HG03135 (cell line): ENCODE results near the gene SLC6A8.
"Not testable (repeated sequence)": the region's sequence is repeated elsewhere in the genome, so short reads cannot be mapped to it uniquely, and the experiment has no call there.

Experiments used
- ATAC-seq: cut with Tn5 transposase; IDR thresholded peaks from one replicate; pipeline ENCODE4 v1.9.1; 2021; ENCODE audit warnings: mild to moderate bottlenecking, moderate library complexity; ENCODE audit not compliant: unreplicated experiment

The SLC6A8 gene

DNA sequence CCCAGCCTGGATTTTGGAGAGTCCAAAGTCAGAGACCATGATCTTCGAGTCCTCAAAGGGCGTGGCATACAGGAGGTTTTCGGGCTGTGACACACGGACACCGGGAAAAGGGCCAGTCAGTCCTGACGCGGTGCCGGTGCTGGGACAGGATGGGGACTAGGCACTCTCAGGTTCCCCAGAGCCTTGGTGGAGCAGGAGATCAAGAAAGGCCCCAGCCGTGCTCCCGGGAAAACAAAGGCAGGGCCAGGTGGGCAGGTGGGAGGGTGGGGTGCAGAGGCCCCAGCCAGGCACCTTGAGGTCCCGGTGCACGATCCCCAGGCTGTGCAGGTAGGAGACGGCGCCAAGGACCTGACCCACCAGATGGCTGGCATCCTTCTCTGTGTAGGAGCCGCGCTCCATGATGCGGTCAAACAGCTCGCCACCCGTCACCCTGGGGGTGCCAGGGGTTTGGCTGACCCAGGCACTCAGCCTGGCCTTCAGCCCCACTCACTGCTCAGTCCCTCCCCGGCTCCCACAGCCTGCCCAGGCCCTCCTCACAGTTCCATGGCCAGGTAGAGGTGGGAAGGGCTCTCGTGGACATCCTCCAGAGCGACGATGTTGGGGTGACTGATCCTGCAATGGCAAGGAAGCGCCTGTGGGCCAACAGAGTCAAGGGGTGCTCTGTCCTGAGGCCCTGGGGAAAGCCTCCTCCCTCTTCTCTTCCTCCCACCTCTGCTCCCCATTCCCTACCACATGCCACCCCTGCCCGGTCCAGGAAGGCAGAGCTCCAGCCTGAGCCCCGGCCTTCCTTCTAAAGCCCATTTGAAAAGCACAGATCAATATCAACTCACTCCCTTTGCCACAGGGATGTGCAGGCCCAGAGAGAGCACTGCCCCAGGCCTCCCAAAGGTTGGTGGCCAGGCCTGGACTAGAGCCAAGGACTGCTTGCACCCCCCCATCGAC lies 15.9 kb upstream of the SLC6A8 start:
- no peak for ATAC-seq

DNA sequence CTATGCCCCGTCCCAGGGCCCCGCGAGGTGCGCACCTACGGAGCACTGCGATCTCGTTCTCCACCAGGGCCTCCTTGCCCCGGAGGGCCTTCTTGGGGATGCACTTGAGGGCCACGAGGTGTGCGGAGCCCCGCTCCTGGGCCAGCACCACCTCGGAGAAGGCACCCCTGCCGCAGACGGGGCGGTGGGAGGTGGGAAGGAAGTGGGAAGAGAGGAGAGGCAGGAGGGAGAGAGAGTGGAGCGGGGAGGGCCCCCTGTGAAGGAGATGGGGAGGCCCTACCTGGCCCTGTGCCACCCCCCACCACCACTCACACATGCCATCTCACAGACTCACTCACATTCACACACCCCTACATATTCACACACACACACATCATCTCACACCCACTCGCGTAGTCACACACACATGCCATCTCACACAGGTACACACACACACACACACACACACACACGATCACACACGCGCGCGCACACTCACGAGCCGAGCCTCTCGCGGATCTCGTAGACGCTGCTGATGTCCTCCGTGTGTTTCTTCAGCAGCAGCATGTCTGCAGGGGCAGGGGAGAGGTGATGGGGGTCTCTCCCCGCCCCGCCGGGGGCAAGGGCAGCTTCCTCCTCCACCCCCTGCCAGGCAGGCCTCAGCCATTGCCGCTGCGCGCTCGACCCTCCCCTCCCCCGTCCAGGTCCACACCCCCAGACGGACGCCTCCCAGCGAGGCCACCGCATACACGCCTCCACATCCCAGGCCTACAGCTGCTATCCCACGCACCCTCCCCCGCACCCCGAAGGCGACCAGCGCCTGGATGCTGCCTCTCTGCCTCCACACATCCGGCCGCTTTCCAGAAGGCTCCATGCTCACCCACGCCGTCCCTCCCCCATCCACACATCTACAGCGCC lies 14.9 kb upstream of the SLC6A8 start:
- ATAC-seq: no peak

DNA sequence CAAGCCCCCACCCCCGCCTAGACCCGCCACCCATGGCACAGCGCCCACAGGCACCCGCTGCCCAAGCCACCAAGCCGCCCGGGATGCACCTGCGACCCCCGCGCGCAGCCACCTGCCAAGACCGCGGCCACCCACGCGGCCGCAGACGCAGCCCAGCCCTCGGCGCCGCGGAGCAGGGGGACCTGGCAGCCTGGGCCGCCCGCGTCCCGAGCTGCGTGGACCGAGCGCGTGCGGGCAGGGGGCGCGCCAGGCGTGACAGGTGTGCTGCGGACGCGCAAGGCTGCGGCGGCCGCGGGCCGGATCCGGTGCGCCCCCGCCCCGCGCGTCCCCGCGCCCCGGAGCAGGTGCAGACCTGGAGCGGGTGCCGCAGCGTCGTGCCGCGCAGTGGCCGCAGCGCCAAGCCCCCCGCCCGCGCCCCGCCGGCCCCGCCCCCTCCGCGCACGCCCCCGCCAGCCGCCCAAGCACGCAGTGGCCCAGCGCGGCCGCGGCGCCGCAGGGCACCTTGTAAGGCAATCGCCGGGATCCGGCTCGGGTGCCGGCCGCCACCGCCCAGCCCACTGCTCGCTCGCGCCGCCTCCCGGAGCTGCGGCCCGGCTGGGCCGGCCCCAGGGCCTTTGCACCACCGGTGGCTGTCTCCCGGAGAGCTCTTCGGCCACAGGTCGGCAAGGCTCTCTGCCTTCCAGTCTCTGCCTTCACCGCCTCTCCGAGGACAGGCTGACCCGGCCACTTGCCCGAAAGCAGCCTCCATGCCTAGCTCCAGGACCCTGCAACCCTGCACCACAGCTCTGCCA lies 14.1 kb upstream of the SLC6A8 start, which contains the start of gene PNCK:
TSS of gene PNCK (minus strand) at position 386 of the 791 bp plus-strand sequence. CDS start 737 bp downstream, outside the sequence.
- no peak for ATAC-seq

DNA sequence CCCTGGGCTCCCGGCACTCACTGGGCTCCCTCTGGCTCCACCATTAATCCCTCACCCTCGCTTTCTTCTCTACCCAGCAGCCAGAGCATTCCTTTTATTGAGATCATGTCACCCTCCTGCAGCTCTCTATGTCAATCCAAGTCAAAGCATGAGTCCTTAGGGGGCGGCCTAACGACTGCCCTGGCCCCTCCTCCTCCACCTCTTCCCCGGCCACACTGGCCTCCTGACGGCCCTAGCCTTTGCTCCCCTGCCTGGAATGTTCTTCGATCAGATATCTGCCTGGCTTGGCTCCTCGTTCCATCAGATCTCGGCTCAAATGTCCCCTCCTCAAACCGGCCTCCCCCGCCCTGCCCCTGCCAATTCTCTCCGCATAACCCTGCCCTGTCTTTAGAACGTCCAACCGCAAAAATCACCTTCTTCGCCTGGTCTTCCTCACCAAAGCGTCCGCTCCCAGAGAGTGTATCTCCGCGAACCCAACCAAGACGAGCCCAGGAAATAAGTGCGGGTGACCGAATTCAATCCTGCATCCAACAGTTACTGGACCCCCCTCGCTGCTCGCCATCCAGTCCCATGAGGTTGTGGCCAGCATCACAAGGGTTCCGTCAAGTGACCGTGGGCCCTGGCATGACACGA lies 13.4 kb upstream of the SLC6A8 start:
- no peak for ATAC-seq

DNA sequence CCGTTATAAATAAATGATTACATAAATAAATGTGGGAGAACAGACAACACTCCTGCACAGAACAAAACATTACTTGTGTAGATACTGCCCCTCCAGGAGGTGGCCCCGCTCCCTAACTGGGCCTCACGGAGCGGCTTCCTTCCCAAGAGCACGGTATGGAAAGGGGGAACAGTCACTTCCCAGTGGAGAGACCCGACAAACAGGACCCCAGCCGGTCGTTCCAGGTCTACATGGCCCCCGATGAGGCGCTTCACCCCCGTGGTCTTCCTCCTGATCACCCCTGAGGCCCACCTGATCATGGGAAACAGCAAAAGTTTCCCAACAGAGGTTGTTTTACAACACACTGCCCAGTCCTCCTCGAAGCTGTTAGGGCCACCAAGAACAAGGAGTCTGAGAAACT lies 6.6 kb upstream of the SLC6A8 start:
- ATAC-seq: no peak

DNA sequence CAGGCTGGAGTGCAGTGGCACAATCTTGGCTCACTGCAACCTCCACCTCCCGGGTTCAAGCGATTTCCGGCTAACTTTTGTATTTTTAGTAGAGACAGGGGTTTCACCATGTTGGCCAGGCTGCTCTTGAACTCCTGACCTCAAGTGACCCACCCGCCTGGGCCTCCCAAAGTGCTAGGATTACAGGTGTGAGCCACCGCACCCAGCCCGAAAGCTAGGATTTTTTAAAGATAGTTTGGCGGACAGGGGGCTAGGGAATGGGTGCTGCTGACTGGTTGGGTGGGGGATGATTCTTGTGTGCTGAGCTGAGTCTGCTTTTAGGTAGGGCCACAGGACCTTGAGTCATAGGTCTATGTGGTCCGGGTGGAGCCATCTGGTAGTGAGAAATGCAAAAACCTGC lies 4.2 kb upstream of the SLC6A8 start:
- ATAC-seq: not testable (repeated sequence)

DNA sequence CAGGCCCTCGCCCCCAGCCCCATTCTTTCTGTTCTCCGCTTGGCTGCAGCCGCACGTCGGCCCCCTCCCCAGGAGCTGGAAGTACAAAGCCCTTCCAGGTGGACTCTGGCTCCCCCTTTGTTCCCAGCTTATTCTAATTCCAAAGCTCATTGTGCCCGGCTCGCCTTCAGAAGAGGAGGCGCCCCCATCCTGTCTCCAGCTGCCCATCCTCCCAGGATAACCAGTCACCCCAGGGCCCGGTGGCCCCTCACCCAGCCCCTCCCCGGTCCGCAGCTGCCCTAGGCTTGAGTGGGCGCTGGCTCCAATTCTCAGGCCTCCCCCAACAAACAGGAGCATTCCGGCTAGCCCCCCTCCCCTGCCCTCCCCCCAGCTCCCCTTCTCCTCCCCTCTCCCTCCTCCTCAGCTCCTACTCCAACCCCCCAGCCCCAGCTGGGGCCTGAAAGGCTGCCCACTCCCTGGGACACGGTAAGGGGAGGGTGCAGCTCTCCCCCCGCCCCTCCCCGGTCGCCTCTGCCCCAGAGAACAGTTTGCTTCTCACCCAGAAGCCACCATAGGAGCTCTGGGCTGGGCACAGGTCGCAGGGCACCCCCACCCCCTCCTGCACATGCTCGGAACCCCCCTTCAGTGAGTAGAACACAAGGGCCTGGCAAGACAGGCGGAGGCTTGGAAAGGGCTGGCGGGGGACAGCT lies 3.1 kb upstream of the SLC6A8 start:
- ATAC-seq: no peak

DNA sequence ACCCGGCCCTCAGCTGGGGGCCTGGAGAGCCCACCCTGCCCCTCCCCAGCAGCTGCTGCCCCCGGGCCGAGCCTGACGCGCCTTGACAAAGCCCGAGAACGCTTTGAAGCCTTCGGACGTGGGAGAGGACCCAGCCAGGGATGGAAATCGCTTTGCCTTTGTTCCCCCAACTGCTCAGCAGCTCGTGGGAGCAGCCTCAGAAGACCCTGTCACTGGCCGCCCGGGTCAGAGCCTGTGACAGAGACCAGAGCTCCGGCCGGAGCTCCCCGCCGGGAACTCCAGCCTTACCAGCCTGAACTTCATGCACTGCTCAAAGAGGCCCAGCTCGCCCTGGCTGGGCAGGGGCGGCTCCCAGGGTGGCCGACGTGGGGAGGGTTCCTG lies 2.6 kb upstream of the SLC6A8 start:
- ATAC-seq: no peak

DNA sequence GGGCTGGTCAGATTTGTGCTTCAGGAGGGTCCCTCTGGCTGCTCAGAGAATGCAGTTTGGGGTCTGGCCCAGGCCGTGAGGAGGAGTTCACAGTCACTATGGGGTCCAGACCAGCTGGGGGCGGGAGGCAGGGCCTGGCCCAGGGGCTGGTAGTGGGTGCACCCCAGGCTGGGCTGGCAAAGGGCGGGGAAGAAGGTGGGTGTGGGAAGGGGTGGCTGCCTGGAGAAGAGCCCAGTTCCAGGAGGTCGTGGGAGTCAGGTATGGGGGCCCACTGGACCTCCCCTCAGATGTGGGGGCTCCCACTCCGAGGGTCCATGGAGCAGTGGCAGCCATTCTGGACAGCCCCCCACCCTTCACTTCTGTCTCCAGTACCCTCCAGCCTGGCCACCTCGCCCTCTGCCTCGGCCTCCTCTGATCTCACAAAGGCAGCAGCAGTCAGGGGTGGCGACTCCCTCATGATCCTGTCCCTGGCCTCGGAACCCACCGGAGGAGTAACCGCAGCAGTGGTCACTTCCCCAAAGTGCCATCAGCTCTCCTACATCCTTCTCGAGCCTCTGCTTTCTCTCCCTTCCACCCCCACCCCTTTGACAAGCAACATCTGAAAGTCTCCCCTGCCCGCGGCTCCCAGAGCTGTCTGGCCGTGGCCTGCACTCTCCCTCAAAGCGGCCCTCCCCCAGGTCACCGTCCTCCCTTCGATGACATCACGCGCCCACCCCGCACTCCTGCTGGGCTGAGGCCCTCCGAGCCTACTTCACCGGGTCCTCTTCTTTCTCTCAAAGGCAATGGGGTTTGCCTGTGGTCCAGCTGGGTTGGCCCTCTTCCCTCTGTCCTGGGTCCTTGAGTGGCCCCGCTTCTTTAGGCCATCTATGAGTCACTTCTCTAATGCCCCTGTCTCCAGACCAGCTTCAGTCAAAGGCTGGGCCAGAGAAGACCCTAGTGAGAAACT lies 1.7 kb upstream of the SLC6A8 start:
- no peak for ATAC-seq

DNA sequence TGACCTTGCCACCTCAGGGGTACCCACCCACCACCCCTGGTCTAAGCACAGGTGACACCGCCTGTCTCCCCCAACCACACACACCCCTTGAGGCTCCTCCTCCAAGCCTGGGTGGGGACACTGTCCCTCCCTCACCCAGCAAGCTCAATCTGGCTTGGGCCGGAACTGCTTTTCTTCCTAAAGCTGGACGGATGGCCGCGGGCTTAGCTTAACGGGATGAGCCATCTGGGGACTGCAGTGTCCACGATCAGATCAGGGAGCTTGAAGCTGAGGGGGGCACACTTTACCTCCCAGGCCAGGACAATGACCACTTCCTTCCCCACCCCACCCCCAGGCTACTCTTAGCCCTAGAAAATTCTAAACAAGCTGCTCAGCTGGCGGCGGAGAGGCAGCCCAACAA lies 1.0 kb upstream of the SLC6A8 start:
- no peak for ATAC-seq

DNA sequence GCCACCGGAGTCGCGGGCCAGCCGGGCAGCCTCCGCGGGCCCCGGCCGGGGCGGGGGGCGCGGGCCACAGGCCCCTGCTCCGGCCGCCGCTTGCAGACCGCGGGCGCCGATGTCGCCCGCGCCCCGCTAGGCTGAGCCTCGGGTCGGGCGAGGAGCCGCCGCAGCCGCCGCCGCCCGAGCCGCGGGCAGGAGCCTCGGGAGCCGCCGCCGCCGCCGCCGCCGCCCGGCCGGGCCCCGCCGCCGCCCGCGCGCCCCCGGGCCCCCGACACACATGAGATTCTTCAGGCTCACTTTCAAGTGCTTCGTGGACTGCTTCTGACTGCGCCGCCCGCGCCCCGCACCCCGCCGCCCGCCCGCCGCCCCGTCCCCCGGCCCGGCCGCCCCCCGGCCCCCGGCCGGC lies 345 bp downstream of the SLC6A8 start:
- no peak for ATAC-seq

DNA sequence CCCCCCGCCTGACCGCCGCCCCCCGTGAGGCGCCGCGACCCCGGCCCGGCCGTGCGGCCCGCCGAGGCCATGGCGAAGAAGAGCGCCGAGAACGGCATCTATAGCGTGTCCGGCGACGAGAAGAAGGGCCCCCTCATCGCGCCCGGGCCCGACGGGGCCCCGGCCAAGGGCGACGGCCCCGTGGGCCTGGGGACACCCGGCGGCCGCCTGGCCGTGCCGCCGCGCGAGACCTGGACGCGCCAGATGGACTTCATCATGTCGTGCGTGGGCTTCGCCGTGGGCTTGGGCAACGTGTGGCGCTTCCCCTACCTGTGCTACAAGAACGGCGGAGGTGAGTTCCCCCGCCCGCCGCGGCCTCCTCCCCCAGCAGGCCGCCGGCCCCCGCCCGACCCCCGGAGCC lies 780 bp downstream of the SLC6A8 start:
- no peak for ATAC-seq

DNA sequence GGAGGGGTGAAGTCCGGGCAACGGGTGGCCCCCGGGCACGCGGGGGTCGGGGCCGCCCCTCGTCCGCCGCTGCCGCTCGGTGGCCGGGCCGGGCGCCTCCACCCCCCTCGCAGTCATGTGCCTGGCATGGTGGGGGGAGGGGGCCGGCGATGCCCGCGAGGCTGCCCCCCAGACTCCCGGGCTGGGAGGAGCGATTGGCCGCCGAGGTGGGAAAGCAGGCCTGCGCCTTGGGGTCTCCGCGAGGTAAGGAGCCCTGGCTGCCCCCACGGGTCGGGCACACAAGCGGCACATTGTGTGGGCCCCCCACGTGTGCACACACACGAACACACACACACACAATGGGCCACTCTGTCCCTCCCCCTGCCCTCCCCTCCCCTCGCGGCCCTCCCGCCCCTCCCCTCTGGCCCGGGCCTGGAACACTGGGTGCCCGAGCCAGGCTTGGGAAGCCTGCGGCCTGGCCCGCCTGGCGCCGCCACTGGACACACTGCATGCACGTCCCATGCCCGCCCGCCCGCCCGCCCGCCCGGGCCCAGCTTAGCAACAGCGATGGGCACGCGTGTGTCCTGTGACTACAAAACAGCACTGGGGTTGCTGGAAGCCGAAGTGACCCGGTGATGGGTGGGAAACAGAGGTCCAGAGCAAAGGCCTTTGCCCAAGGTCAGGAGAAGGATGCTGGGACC lies 1.3 kb downstream of the SLC6A8 start:
- ATAC-seq: no peak

DNA sequence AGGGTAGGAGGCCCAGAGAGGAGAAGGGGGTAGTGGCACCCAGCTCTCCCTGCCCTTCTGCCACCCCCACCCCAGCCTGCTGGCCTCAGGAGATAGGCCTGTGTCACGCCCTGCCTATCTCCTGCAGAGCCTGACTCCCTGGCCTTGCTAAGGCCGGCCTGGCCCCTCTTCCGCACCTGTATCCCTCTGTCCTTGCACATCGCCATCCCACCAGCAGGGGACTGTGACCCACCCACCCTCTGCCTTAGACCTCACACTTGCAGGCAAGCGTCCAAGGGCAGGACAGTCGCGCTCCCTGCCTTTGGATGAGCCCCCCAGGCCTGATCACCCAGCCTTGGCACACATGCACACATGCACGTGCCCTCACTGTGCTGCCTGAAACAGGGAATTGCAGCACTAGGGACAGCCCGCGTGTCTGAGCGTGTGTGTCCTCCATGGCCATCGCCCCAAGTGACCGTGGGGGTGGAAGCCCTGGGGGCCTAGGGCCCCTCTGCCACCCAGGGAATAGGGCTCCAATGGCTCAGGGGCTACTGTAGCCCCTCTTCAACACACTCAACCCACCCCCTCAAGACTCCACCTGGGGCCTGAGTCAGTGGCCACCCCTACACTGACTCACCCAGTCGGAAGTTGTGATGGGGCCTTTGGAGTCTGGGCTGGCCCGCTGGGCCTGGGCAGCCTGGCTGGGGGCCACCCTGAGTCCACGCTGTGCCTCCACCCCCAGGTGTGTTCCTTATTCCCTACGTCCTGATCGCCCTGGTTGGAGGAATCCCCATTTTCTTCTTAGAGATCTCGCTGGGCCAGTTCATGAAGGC lies 2.1 kb downstream of the SLC6A8 start:
- ATAC-seq: no peak

DNA sequence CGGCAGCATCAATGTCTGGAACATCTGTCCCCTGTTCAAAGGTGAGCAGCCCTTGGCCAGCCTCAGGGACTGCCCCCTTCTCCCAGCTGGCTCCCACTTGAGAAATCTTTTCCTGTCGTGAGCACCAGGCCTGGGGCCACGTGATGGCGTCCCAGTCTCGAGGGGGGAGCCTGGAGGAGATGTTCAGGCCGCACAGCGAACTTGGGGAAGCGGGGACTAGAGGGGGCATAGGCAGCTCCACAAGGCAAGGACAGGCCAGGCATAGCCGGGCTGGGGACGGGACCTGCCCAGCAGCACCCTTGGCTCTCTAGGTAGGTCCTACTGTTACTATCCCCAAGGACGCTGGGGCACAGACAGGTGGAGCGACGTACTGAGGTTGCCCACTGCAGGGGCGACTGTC lies 2.7 kb downstream of the SLC6A8 start:
- ATAC-seq: no peak

DNA sequence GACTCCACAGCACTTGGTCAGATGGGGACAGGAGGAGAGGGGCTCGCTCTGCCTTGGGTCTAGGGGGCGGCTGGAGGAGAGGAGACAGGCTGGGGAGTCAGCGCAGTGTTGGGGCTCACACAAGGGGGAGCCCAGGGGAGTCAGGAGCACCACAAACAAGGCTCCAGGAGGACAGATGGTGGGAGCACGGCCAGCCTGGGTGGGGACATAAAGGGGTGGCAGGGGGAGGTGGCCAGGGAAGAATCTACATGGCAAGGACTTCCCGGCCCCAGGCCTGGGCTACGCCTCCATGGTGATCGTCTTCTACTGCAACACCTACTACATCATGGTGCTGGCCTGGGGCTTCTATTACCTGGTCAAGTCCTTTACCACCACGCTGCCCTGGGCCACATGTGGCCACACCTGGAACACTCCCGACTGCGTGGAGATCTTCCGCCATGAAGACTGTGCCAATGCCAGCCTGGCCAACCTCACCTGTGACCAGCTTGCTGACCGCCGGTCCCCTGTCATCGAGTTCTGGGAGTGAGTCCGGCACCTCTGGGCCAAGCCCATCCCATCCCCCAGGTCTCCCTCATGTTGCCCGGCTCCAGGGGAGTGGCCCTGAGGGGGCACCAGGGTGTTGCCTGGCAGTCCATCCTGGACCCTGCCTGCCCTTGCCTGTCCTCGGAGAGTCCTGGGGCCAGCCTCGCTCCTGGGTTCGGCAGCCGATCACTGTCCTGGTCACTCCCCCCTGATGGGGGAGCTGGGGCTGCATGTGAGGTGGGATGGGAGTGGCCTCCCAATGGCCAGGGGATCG lies 3.5 kb downstream of the SLC6A8 start:
- ATAC-seq: not testable (repeated sequence)

DNA sequence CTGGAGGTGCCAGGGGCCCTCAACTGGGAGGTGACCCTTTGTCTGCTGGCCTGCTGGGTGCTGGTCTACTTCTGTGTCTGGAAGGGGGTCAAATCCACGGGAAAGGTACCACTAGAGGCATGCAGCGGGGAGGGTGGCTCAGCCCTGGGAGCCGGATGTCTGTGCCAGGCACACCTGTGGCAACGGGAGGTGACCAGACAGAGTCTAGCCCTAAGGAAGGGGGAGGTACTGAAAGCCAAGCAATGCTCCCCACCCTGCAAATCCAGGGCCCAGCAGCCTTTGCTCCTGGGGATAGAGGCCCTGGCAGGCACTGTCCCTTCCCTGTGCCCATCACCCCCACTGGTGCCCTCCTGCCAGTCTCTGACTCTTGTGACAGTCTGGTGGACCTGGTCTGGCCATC lies 4.3 kb downstream of the SLC6A8 start:
- ATAC-seq: no peak
